ENCODE measurements around the gene ITIH4.

- TF ChIP-seq RFX5 (IDR thresholded peaks at IDR 0.05; ENCODE audit: low read length): no peak
- TF ChIP-seq, protein P1, sequence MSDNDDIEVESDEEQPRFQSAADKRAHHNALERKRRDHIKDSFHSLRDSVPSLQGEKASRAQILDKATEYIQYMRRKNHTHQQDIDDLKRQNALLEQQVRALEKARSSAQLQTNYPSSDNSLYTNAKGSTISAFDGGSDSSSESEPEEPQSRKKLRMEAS (IDR thresholded peaks at IDR 0.05; ENCODE audit: low read depth): no peak
- no peak for TF ChIP-seq REST (IDR thresholded peaks at IDR 0.05; ENCODE audit: low read depth, low read length)
- TF ChIP-seq, protein P2, sequence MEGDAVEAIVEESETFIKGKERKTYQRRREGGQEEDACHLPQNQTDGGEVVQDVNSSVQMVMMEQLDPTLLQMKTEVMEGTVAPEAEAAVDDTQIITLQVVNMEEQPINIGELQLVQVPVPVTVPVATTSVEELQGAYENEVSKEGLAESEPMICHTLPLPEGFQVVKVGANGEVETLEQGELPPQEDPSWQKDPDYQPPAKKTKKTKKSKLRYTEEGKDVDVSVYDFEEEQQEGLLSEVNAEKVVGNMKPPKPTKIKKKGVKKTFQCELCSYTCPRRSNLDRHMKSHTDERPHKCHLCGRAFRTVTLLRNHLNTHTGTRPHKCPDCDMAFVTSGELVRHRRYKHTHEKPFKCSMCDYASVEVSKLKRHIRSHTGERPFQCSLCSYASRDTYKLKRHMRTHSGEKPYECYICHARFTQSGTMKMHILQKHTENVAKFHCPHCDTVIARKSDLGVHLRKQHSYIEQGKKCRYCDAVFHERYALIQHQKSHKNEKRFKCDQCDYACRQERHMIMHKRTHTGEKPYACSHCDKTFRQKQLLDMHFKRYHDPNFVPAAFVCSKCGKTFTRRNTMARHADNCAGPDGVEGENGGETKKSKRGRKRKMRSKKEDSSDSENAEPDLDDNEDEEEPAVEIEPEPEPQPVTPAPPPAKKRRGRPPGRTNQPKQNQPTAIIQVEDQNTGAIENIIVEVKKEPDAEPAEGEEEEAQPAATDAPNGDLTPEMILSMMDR (IDR thresholded peaks at IDR 0.05): no peak
- TF ChIP-seq SMC3 (IDR thresholded peaks at IDR 0.05; ENCODE audit: low read depth, low read length): no peak
- no peak for TF ChIP-seq EZH2phosphoT487 (IDR thresholded peaks at IDR 0.05; ENCODE audit: borderline replicate concordance, low read depth)
Observed at GRCh38 chr3:52874160-52874701, 43.8 kb upstream of the ITIH4 start.

Measured in SK-N-SH (cell line).